Measurements from ENCODE around the gene SGCA.

- TF ChIP-seq CTCF (optimal IDR thresholded peaks at IDR 0.05 in 1 of 3, IDR thresholded peaks at IDR 0.05 in 1 of 3, conservative IDR thresholded peaks at IDR 0.05 in 1 of 3; ENCODE audit: extremely low read depth in 1 of 3, insufficient read depth in 2 of 3, low read length in 3 of 3) (no peak), EZH2 (IDR thresholded peaks at IDR 0.05; ENCODE audit: low read length) (no peak)
Measured at GRCh38 chr17:50189550-50190292, 23.9 kb downstream of the SGCA start.

Data from keratinocyte (primary cell).